NCI-H2029 (cell line): ENCODE measurements around the gene RAD51B.

Experiments
- DNase-seq: peaks from one replicate; lab custom pipeline; 2025; lab: John Stamatoyannopoulos, UW

RAD51B gene

GRCh38 chr14:68705741-68706283 is 886.2 kb downstream of the RAD51B start:
- no peak for DNase-seq

- no peak for DNase-seq
Measured at GRCh38 chr14:68707482-68707881, 887.9 kb downstream of the RAD51B start.

GRCh38 chr14:68708343-68708742 is 888.8 kb downstream of the RAD51B start:
- no peak for DNase-seq

GRCh38 chr14:68709007-68709406 is 889.4 kb downstream of the RAD51B start:
- DNase-seq = no peak

GRCh38 chr14:68710776-68711175 is 891.2 kb downstream of the RAD51B start:
- no peak for DNase-seq

GRCh38 chr14:68711561-68712309 is 892.2 kb downstream of the RAD51B start:
- no peak for DNase-seq

GRCh38 chr14:68712703-68713370 is 893.3 kb downstream of the RAD51B start:
- no peak for DNase-seq

- no peak for DNase-seq
Measured at GRCh38 chr14:68713782-68714181, 894.2 kb downstream of the RAD51B start.

- no peak for DNase-seq
Measured at GRCh38 chr14:68714991-68715924, 895.7 kb downstream of the RAD51B start.

- DNase-seq = no peak
Measured at GRCh38 chr14:68716698-68717097, 897.1 kb downstream of the RAD51B start.

GRCh38 chr14:68718023-68718990 is 898.7 kb downstream of the RAD51B start:
- no peak for DNase-seq

- no peak for DNase-seq
Measured at GRCh38 chr14:68719634-68720384, 900.2 kb downstream of the RAD51B start.

- no peak for DNase-seq
Measured at GRCh38 chr14:68722186-68722585, 902.6 kb downstream of the RAD51B start.

GRCh38 chr14:68722968-68723566 is 903.5 kb downstream of the RAD51B start:
- DNase-seq = no peak

- no peak for DNase-seq
Measured at GRCh38 chr14:68723808-68724268, 904.3 kb downstream of the RAD51B start.

GRCh38 chr14:68724914-68725313 is 905.3 kb downstream of the RAD51B start:
- no peak for DNase-seq

GRCh38 chr14:68726093-68726695 is 906.6 kb downstream of the RAD51B start:
- DNase-seq = no peak

- DNase-seq = no peak
Measured at GRCh38 chr14:68727315-68728047, 907.9 kb downstream of the RAD51B start.
